GM19025 (cell line): ENCODE results near the gene GLMN.

Source experiments
- ATAC-seq: cut with Tn5 transposase; IDR thresholded peaks from one replicate; pipeline ENCODE4 v1.9.1; 2021; ENCODE audit warnings: mild to moderate bottlenecking, low read depth, moderate library complexity; ENCODE audit not compliant: unreplicated experiment

Gene GLMN

DNA sequence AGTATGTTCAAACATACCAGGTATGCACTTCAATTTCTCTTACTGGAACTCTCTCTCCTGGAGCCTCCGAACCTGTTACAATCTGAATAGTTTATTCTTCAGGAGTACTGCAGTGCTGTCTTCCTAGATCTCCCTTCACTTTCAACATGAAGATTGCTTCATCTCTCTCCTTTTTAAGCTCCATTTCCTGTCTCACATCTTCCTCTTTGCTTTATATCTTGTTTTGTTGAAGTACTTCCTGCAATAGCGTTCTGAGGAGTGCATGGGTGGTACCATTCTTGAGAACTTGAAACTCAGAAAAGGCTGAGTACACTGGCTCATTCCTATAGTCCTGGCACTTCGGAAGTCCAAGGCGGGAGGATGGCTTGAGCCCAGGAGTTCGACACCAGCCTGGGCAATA, 96.8 kb downstream of the GLMN start:
- ATAC-seq: no peak
